GM18907 (cell line): ENCODE measurements around the gene KIF1B.
A peak's percentile ranks its signal among the peaks of the same experiment; 100 is the strongest.
"Not testable (repeated sequence)": the region's sequence is repeated elsewhere in the genome, so short reads cannot be mapped to it uniquely, and the experiment has no call there.

Experiments used
- ATAC-seq: cut with Tn5 transposase; IDR thresholded peaks from one replicate; pipeline ENCODE4 v1.9.1; 2021; ENCODE audit warnings: mild to moderate bottlenecking, moderate library complexity; ENCODE audit not compliant: unreplicated experiment

Gene KIF1B

DNA sequence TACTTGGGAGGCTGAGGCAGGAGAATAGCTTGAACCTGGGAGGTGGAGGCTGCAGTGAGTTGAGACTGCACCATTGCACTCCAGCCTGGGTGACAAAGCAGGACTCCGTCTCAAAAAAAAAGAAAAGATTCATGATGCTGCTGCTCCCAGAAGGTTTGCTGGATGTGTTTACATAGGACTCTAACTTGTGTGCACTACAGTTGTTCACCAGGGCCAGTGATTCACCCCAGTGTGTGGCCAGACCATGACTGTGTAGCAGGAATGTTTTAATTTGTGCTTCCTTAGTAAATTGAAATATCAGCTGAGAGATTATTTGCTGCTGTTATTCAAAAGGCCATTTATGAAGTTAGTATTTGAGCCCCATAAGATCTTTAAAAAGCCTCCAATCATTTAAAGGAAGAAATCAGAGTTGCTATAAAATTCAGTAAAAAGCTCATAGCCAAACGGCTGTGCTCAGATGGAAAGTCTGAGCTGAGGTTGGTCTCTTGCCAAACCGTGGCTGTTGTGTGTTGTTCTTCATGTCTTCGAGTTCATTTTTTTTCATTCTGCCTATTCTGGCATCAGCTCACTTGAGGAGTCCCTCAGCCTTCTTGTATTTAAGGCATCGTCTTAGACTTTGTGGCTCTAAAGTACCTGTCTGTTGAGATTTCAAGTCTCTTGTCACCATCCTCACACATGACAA, 170.4 kb downstream of the KIF1B start:
- no peak for ATAC-seq

GRCh38 chr1:10383630-10384029, 173.3 kb downstream of the KIF1B start:
- ATAC-seq = no peak

DNA sequence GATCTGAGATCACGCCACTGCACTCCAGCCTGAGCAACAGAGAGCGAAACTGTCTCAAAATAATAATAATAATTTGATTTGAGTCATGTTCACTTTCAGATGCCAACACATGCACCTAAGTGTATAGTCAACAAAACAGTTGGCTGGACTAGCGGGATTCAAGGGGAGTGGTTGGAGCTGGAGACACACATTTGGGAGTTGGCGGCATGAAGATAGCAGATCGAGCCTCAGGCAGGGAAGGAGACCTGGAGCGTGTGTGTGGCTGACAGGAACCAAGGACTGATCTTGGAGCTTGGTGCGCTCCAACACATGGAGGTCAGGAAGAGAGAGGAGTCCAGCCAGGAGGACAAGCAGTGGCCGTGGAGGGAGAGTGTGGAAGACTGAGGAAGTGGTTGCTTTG, 173.8 kb downstream of the KIF1B start:
- no peak for ATAC-seq

- ATAC-seq = no peak
These were observed 176.6 kb downstream of the KIF1B start for GRCh38 chr1:10386761-10387676.

DNA sequence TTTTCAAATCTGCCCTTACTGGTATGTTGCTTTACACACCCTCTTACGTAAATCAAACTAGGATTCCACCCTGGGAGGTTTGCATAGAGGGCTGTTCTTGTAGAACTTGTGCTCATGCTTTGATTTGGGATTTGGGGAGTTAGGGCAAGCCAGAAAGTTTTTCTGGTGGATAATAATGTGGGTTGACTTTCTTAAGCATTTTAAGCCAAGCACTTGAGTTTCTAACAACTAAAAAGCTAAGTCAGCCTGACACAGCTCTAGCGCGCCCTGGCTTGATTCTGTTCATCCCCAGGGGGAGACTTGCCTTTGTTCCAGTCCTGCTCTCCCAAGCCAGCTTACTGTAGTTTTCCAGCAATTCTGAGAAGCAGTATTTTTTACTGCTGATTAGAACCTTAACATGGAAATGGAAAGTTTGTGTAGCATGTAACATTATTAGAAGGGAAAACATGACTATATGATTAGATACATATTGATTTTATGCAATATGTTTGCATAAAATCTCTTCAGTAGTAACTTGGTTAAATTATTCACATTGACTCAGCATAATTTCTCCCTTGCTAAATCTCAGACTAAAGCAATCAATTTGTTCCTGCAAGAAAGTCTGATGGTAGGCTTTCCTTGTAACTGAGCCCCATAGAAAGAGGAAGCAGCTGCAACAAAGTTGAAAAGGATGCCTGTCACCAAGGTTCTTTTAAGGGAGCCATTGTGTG, 177.5 kb downstream of the KIF1B start:
- no peak for ATAC-seq

- no peak for ATAC-seq
These were observed 178.0 kb downstream of the KIF1B start for GRCh38 chr1:10388387-10388715.

DNA sequence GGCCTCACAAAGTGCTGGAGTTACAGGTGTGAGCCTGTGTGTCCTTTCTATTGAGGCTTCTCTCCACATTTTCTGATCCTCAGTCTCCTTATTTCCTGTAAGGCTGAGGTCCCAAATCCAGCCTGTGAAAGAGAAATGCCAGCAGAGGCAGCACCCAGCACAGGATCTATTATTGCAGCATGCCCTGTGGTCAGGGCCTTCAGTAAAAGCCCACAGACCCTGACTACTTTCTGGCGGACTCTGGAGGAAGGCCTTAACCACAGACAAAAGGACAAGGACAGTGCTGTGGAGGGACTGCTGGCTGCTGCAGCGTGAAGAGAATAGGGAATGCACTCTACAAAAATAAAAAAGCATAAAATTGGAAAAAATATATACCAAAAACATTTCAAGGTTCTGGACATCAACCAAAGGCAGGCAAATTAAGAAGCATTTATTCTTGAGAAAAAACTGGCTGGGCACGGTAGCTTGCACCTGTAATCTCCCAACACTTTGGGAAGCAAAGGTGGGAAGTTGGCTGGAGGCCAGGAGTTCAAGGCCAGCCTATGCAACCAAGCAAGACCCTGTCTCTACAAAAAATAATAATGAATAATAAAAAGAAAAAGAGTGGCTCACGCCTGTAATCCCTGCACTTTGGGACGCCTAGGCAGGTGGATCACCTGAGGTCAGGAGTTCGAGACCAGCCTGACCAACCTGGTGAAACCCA, 179.1 kb downstream of the KIF1B start:
- no peak for ATAC-seq

GRCh38 chr1:10396870-10397269, 186.5 kb downstream of the KIF1B start:
- no peak for ATAC-seq

GRCh38 chr1:10398278-10398733, 187.9 kb downstream of the KIF1B start:
- ATAC-seq = no peak

GRCh38 chr1:10398734-10399443, 188.5 kb downstream of the KIF1B start, which contains the start of gene PGD:
TSS of gene PGD (plus strand) at chr1:10399064. CDS start at chr1:10399118, 54 bp downstream.
- ATAC-seq = peak; percentile 95

DNA sequence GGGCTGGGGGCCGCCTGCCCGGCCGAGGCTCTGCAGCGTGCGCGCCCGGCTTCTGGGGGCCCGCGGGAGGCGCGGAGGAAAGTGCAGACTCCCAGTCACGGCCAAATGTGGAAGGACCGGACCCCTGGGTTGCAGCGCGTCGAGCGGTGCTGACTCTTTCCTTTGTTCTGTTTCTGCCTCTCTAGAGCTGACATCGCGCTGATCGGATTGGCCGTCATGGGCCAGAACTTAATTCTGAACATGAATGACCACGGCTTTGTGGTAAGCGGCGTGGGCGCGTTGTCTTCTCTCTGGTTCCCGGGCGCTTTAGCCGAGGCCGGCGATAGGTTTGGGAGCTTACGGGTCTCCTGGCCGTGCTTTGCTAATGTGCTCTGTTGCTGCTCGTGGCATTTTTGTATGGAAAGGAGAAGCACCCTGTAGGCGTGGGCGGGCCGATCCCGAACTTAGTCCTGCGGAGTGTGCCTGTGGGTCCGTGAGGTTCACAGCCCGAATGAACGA, 189.1 kb downstream of the KIF1B start:
- peak; percentile 0 for ATAC-seq

DNA sequence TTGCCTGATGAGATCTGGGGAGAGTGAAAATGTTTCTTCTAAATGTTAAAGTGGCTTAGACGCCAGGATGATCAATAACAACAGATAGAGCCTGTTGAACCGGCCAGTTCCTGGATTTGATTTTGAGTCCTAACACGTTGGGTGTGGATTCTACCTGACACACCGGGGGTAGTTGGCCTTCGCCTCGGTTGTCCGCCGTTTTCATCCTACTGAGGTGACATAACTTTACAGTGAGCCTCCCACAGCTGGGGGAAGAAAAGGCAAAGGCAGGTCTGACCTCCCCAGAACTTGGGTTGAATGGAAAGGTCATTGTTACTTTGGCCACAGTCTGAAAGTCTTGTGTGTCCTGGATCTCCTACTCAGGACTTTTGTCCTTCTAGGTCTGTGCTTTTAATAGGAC, 189.6 kb downstream of the KIF1B start:
- no peak for ATAC-seq

DNA sequence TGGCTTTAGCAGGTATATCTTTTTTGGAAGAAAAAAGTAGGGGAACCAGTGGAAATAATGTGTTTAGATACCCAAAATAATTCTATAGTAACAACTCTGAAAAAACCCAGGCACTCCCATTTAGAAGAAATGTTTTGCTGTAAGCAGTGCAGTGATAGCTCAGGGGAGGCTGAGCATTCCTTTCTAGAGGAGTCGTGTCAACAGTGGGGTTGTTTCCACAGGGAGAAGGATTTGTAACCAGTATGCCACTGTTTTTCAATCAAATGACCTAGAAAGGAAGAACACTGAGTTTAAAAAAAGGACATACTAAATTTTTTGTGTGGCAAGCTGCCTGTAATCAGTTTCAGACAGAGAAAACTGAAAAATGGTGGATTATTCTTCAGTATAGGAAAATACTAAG, 190.9 kb downstream of the KIF1B start:
- no peak for ATAC-seq

GRCh38 chr1:10402729-10403274, 192.4 kb downstream of the KIF1B start:
- no peak for ATAC-seq

GRCh38 chr1:10407201-10407600, 196.8 kb downstream of the KIF1B start:
- no peak for ATAC-seq

DNA sequence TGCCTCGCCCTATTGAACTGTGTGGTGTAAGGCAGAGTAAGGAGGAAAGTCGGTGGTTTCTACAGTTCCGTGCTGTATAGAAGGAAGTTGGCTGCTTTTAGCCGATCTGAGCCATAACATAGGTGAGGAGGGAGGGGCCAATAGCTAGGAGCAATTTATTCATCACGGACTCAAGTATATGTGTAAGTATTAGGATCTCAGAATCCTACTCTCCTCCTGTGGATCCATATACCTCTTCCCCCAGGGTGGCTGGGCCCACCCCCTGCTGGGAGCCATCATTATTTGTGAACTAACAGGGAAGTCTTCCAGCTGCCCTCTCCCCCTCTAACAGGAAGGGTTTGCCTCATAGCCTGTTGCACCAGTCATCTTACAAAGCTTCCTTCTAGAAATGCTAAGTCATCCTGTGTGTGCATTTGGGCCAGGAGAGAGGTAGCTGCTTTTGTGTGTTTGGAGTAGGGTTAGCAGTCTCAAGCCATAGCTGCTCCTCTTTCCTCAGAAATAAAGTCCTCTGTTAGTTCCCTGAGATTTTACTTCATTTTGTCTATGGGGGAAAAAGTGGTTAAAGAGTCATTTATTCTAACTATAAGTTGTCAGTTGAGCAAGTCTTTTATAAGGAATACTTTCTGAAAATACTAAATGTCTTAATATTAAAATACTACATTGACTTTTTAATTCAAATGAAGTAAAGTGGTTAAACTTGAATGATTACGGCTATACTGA, 205.0 kb downstream of the KIF1B start:
- no peak for ATAC-seq

DNA sequence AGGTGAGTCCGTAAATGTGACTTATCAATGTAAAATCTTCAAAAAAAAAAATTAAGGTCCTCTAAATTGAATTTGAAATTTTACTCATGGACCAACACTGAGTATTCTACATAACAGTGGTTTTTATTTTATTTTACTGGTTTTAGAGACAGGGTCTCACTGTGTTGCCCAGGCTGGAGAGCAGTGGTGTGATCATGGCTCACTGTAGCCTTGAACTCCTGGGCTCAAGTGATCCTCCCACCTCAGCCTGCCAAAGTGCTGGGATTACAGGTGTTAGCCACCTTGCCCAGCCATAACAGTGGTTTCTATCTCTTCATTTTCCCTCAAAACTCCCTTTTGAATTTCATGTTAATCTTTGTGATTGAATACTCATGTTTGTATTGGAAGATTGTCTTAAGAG, 205.6 kb downstream of the KIF1B start:
- not testable (repeated sequence) for ATAC-seq

GRCh38 chr1:10418741-10419140, 208.4 kb downstream of the KIF1B start:
- ATAC-seq = not testable (repeated sequence)

- no peak for ATAC-seq
These were observed 209.0 kb downstream of the KIF1B start for GRCh38 chr1:10419351-10419750.
